Ishikawa (cell line): ENCODE measurements around the gene ATP5F1D.

Source experiments
- CREB1 ChIP-seq: IDR thresholded peaks from 2 replicates; pipeline ENCODE4 v1.6.1; 2012; ENCODE audit warnings: low read depth
- FOXM1 ChIP-seq: IDR thresholded peaks from 2 replicates; pipeline ENCODE4 v1.6.1; 2012; ENCODE audit warnings: low read depth, borderline replicate concordance
- REST ChIP-seq: IDR thresholded peaks from 2 replicates; pipeline ENCODE4 v1.6.1; 2012; ENCODE audit warnings: low read depth, mild to moderate bottlenecking
- TAF1 ChIP-seq: IDR thresholded peaks from 2 replicates; pipeline ENCODE4 v1.6.1; 2012; ENCODE audit warnings: low read depth, mild to moderate bottlenecking

- TF ChIP-seq TAF1 (peak; percentile 6; the same call in 1 of the 2 replicates), REST (no peak; the same call in 1 of the 2 replicates), CREB1 (no peak; the same call in 1 of the 2 replicates), FOXM1 (no peak)
These were observed 28.1 kb downstream of the ATP5F1D start for GRCh38 chr19:1269478-1270212.
